D721Med (cell line): ENCODE results near the gene STX4.
A peak's percentile ranks its signal among the peaks of the same experiment; 100 is the strongest.

Source experiments
- DNase-seq: peaks from one replicate; pipeline ENCODE4 v3.0.0; 2011; ENCODE audit warnings: low spot score; ENCODE audit not compliant: insufficient read length
- FAIRE-seq: peaks from 2 replicates; lab custom pipeline; 2011; peaks lifted over from hg19 to GRCh38; lab: Jason Lieb, UNC
- CTCF ChIP-seq: IDR thresholded peaks from 2 replicates; pipeline ENCODE4 v1.5.1; 2012; ENCODE audit warnings: mild to moderate bottlenecking, control low read depth; ENCODE audit not compliant: insufficient read depth; ENCODE audit errors: missing control alignments

STX4 gene

GRCh38 chr16:31079342-31079944 lies 46.1 kb downstream of the STX4 start:
- no peak for TF ChIP-seq CTCF
- FAIRE-seq (no peak), DNase-seq (peak; percentile 14)

GRCh38 chr16:31080035-31080629 lies 46.8 kb downstream of the STX4 start:
- TF ChIP-seq CTCF, result no peak
- DNase-seq (no peak), FAIRE-seq (no peak)

GRCh38 chr16:31080756-31081419 lies 47.5 kb downstream of the STX4 start:
- no peak for TF ChIP-seq CTCF
- DNase-seq (no peak), FAIRE-seq (no peak)

GRCh38 chr16:31081428-31082351 lies 48.3 kb downstream of the STX4 start:
- FAIRE-seq (no peak), DNase-seq (peak; percentile 18)
- TF ChIP-seq CTCF, result no peak

GRCh38 chr16:31082368-31083045 lies 49.1 kb downstream of the STX4 start:
- FAIRE-seq, result no peak
- TF ChIP-seq CTCF, result no peak
- no peak for DNase-seq

- DNase-seq (no peak), FAIRE-seq (no peak)
- no peak for TF ChIP-seq CTCF
These were observed 49.7 kb downstream of the STX4 start for GRCh38 chr16:31083081-31083480.
